Mesenchymal stem cell (in vitro differentiated cells and primary cell): ENCODE data around the gene GAPT. TPM values are rescaled to one million over a fixed set of nuclear protein-coding genes. Genes with fewer than 3 reads are reported as not detected.
A peak's percentile ranks its signal among the peaks of the same experiment; 100 is the strongest.

ENCODE experiments used
- DNase-seq: peaks from one replicate; pipeline ENCODE4 v3.0.0-alpha.2; 2013
- H2AFZ ChIP-seq: one replicate; pipeline ENCODE4 v1.6.1; 2013; ENCODE audit warnings: low read depth, mild to moderate bottlenecking, control low read depth, inconsistent platforms, low read length, moderate library complexity
- H2AK5ac ChIP-seq: 2 replicates; pipeline ENCODE4 v1.6.1; 2013; ENCODE audit warnings: low read length, moderate library complexity, mild to moderate bottlenecking, inconsistent platforms; ENCODE audit not compliant: severe bottlenecking
- H2BK120ac ChIP-seq: one replicate; pipeline ENCODE4 v1.6.1; 2013; ENCODE audit warnings: low read depth, mild to moderate bottlenecking, inconsistent platforms, low read length, moderate library complexity
- H2BK12ac ChIP-seq, 2 experiments: one replicate each; pipeline ENCODE4 v1.6.1; 2013; ENCODE audit warnings: inconsistent platforms in 2 of 2, low read length in 2 of 2, mild to moderate bottlenecking in 2 of 2, moderate library complexity in 2 of 2, control low read depth in 1 of 2
- H2BK15ac ChIP-seq: one replicate; pipeline ENCODE4 v1.6.1; 2013; ENCODE audit warnings: mild to moderate bottlenecking, low read depth, inconsistent platforms; ENCODE audit not compliant: poor library complexity, severe bottlenecking
- H2BK5ac ChIP-seq: 2 replicates; pipeline ENCODE4 v1.6.1; 2013; ENCODE audit warnings: low read depth, mild to moderate bottlenecking, low read length, control low read depth, inconsistent platforms; ENCODE audit not compliant: poor library complexity, severe bottlenecking
- H3K14ac ChIP-seq, 2 experiments: one replicate each; pipeline ENCODE4 v1.6.1; 2013; ENCODE audit warnings: inconsistent platforms in 2 of 2, low read length in 2 of 2, control low read depth in 1 of 2, mild to moderate bottlenecking in 1 of 2, moderate library complexity in 1 of 2
- H3K18ac ChIP-seq, 2 experiments: one replicate each; pipeline ENCODE4 v1.6.1; 2013; ENCODE audit warnings: inconsistent platforms in 2 of 2, low read length in 2 of 2, control low read depth in 1 of 2, low read depth in 1 of 2, mild to moderate bottlenecking in 1 of 2
- H3K23ac ChIP-seq, 2 experiments: one replicate each; pipeline ENCODE4 v1.6.1; 2013; ENCODE audit warnings: inconsistent platforms in 2 of 2, low read length in 2 of 2, mild to moderate bottlenecking in 2 of 2, moderate library complexity in 2 of 2, control low read depth in 1 of 2
- H3K27ac ChIP-seq: 2 replicates; pipeline ENCODE4 v1.5.1; 2013; ENCODE audit warnings: mild to moderate bottlenecking, moderate library complexity, low read length, control low read depth, inconsistent platforms; ENCODE audit not compliant: poor library complexity, severe bottlenecking
- H3K27me3 ChIP-seq, 2 experiments: 2 replicates each; pipeline versions ENCODE4 v1.6.1 to v1.7.0; 2013; ENCODE audit warnings: low read length in 2 of 2, mild to moderate bottlenecking in 2 of 2, moderate library complexity in 2 of 2, control low read depth in 1 of 2, inconsistent platforms in 1 of 2; ENCODE audit not compliant: control insufficient read depth in 1 of 2, insufficient read depth in 1 of 2
- H3K36me3 ChIP-seq, 2 experiments: 2 replicates each; pipeline versions ENCODE4 v1.6.1 to v1.7.0; 2013; ENCODE audit warnings: low read length in 2 of 2, control low read depth in 1 of 2, inconsistent platforms in 1 of 2, low read depth in 1 of 2, mild to moderate bottlenecking in 1 of 2; ENCODE audit not compliant: insufficient read depth in 2 of 2, control insufficient read depth in 1 of 2
- H3K4ac ChIP-seq, 2 experiments: one replicate each; pipeline ENCODE4 v1.6.1; 2013; ENCODE audit warnings: inconsistent platforms in 2 of 2, low read length in 2 of 2, mild to moderate bottlenecking in 2 of 2, moderate library complexity in 2 of 2, control low read depth in 1 of 2, low read depth in 1 of 2
- H3K4me1 ChIP-seq: 2 replicates; pipeline ENCODE4 v1.6.1; 2013; ENCODE audit warnings: low read depth, low read length, control low read depth; ENCODE audit not compliant: control insufficient read depth, insufficient read depth
- H3K4me2 ChIP-seq: 2 replicates; pipeline ENCODE4 v1.6.1; 2013; ENCODE audit warnings: low read length, mild to moderate bottlenecking, inconsistent platforms; ENCODE audit not compliant: poor library complexity, severe bottlenecking
- H3K4me3 ChIP-seq, 2 experiments: 2 replicates each; pipeline versions ENCODE4 v1.5.1 to v1.7.0; 2013; ENCODE audit warnings: low read length in 2 of 2, mild to moderate bottlenecking in 2 of 2, control low read depth in 1 of 2, low read depth in 1 of 2; ENCODE audit not compliant: insufficient read depth in 1 of 2
- H3K79me1 ChIP-seq: replicated peaks from 2 replicates; pipeline ENCODE4 v1.6.1; 2013; ENCODE audit warnings: mild to moderate bottlenecking, control low read depth, low read length, inconsistent platforms; ENCODE audit not compliant: poor library complexity, severe bottlenecking
- H3K9ac ChIP-seq: 2 replicates; pipeline ENCODE4 v1.7.0; 2013; ENCODE audit warnings: mild to moderate bottlenecking, low read length, moderate library complexity
- H3K9me3 ChIP-seq: 2 replicates; pipeline ENCODE4 v1.7.0; 2013; ENCODE audit warnings: mild to moderate bottlenecking, low read length; ENCODE audit not compliant: control insufficient read depth
- H4K8ac ChIP-seq: one replicate; pipeline ENCODE4 v1.6.1; 2013; ENCODE audit warnings: inconsistent platforms, mild to moderate bottlenecking, low read length, moderate library complexity
- H4K91ac ChIP-seq: one replicate; pipeline ENCODE4 v1.6.1; 2013; ENCODE audit warnings: mild to moderate bottlenecking, low read length, inconsistent platforms
- WGBS: methylation state at CpG from one replicate; pipeline ENCODE4 v1.1.7; 2013; ENCODE audit warnings: mixed read lengths; 5-methylcytosine and 5-hydroxymethylcytosine counted together
- polyA plus RNA-seq, 2 experiments: library from polyadenylated mRNA; stranded (reverse); fragments of 200-250 nt; gene quantifications; one replicate each; pipeline ENCODE4 v1.2.3, GENCODE V29; 2013

GAPT gene
- not detected for polyA plus RNA-seq (2013, experiment 1 of 2)
- polyA plus RNA-seq (2013, experiment 2 of 2): not detected

DNA sequence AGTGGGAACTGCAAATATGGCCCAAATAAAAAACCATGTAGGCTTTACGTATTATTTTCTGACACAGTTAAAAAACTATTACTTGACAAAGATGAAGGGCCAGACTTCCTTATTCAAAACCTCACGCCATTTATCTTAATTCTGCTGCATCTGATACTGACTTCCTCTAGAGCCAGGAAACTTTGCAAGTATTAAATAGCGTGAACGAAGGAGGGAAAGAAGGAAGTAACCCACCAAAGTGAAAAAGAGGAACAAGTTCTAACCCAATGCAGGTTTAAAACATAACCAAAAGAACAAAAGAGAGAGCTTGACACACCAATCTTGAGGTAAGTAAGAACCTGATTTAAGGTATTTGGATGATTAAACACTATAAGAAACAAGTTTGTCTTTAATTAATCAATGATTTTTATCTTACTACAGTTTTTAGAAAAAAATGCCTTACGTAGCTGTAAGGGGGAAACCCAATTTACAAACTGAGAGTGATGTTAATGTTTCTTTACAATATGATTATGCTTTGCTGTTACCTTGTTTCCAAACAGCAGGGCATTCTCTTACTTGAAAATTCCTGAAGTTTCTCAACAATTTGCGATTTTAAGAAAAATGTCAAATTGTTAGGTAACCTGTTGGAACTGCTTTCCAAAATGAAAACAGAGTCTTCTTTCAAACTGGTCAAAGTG, at the start of gene GAPT:
Gene GAPT (plus strand): TSS at position 220 of the 677 bp plus-strand sequence. CDS start 3,102 bp downstream, outside the sequence.
- 92% methylated on average over 5 of the region's 6 CpGs for WGBS
- no peak within 1 kb of the TSS for H3K9ac ChIP-seq
- no peak within 1 kb of the TSS for H3K18ac ChIP-seq
- H3K9me3 ChIP-seq: no peaks in the 10 kb centered on the region
- H2BK12ac ChIP-seq: no peak within 1 kb of the TSS
- H3K27me3 ChIP-seq: peaks cover 7 to 15% of the 10 kb centered on the region in 2 experiments
- no peak within 1 kb of the TSS for H4K8ac ChIP-seq
- H2BK15ac ChIP-seq: no peak within 1 kb of the TSS
- H3K4me3 ChIP-seq: no peak within 1 kb of the TSS
- H3K79me1 ChIP-seq: no peaks in the 10 kb centered on the region
- no peak within 1 kb of the TSS for H2AK5ac ChIP-seq
- no peak within 1 kb of the TSS for H2BK120ac ChIP-seq
- H3K4ac ChIP-seq: no peak within 1 kb of the TSS
- no peak within 1 kb of the TSS for H3K27ac ChIP-seq
- no peak within 1 kb of the TSS for H2BK5ac ChIP-seq
- no peaks in the 10 kb centered on the region for H3K36me3 ChIP-seq
- H4K91ac ChIP-seq: no peak within 1 kb of the TSS
- no peak within 1 kb of the TSS for H3K23ac ChIP-seq
- no peak within 1 kb of the TSS for H2AFZ ChIP-seq
- no peak for DNase-seq
- no peak within 1 kb of the TSS for H3K14ac ChIP-seq
- no peak within 1 kb of the TSS for H3K4me2 ChIP-seq
- no peaks in the 10 kb centered on the region for H3K4me1 ChIP-seq

DNA sequence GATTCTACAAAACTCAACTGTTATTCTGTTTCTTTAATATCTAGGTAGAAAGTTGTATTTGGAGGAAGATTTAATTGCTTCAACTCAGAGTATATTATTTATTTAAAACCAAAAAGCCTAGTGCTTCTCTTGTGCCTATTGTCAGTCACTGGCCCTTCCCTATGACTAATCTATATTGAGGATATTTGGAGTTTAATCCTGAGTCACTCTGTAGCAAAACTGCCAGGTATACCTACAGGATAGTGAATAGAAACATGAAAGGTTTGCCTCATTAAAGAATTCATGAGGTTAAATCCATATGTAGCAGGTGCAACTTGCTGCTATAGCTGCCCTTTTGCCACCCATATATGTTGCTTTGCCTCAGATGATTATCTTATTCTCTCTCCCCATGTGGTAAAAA, 46.4 kb upstream of the GAPT start:
- no peak overlapping the region for H3K9ac ChIP-seq
- H4K91ac ChIP-seq: no peak overlapping the region
- H3K18ac ChIP-seq: no peak overlapping the region
- H3K14ac ChIP-seq: no peak overlapping the region
- no peaks in the 10 kb centered on the region for H3K27me3 ChIP-seq
- no peak overlapping the region for H3K27ac ChIP-seq
- no peaks in the 10 kb centered on the region for H3K79me1 ChIP-seq
- peaks cover 2% of the 10 kb centered on the region for H3K4me1 ChIP-seq
- H4K8ac ChIP-seq: no peak overlapping the region
- no peak overlapping the region for H2BK12ac ChIP-seq
- H2BK120ac ChIP-seq: no peak overlapping the region
- H2AK5ac ChIP-seq: no peak overlapping the region
- H3K23ac ChIP-seq: no peak overlapping the region
- no peak overlapping the region for H3K4me3 ChIP-seq
- H3K36me3 ChIP-seq: peaks cover 0 to 9% of the 10 kb centered on the region in 2 experiments
- no peak overlapping the region for H2BK5ac ChIP-seq
- H2AFZ ChIP-seq: no peak overlapping the region
- no peak overlapping the region for H3K4ac ChIP-seq
- no peak overlapping the region for H3K4me2 ChIP-seq
- no peak overlapping the region for H2BK15ac ChIP-seq
- DNase-seq: no peak
- no peaks in the 10 kb centered on the region for H3K9me3 ChIP-seq

GRCh38 chr5:58446024-58446423, 45.2 kb upstream of the GAPT start:
- no peak overlapping the region for H3K18ac ChIP-seq
- peaks cover 2% of the 10 kb centered on the region for H3K4me1 ChIP-seq
- H2AK5ac ChIP-seq: no peak overlapping the region
- H4K91ac ChIP-seq: no peak overlapping the region
- no peak overlapping the region for H2BK12ac ChIP-seq
- H3K4me3 ChIP-seq: no peak overlapping the region
- no peak overlapping the region for H3K14ac ChIP-seq
- H3K9me3 ChIP-seq: no peaks in the 10 kb centered on the region
- H4K8ac ChIP-seq: no peak overlapping the region
- no peaks in the 10 kb centered on the region for H3K27me3 ChIP-seq
- no peak overlapping the region for H3K4me2 ChIP-seq
- H3K79me1 ChIP-seq: no peaks in the 10 kb centered on the region
- H2BK5ac ChIP-seq: no peak overlapping the region
- H2BK15ac ChIP-seq: no peak overlapping the region
- H3K36me3 ChIP-seq: peaks cover 0 to 9% of the 10 kb centered on the region in 2 experiments
- no peak overlapping the region for H2AFZ ChIP-seq
- DNase-seq: no peak
- no peak overlapping the region for H3K23ac ChIP-seq
- H3K27ac ChIP-seq: no peak overlapping the region
- no peak overlapping the region for H3K4ac ChIP-seq
- H3K9ac ChIP-seq: no peak overlapping the region
- 98% methylated on average over 10 of the region's 10 CpGs for WGBS
- no peak overlapping the region for H2BK120ac ChIP-seq

DNA sequence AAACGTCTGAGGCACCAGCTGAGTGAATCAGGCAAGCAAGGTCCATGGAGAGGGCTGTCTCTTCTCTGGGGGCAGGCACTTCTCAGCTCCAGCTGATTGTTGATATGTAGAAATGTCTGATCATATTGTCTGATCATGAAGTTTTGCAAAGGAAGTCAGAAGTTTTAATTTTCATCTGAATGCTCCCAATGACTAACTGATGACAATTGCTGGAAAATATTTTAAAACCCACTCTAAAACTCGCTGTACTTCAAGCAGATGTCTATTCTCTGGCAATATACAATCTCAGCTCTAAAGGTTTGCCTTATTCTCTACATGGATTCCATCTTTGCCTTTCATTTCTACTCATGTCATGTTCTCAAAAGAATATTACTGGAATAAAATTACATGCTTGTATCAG, 44.0 kb upstream of the GAPT start:
- Histone ChIP-seq H4K8ac (no peak overlapping the region), H3K36me3 (peaks cover 0 to 9% of the 10 kb centered on the region in 2 experiments), H2BK12ac (no peak overlapping the region), H2AFZ (no peak overlapping the region), H2BK120ac (no peak overlapping the region), H3K14ac (no peak overlapping the region), H3K27ac (peak overlapping the region; percentile 59), H3K27me3 (no peaks in the 10 kb centered on the region), H3K79me1 (no peaks in the 10 kb centered on the region), H3K4me2 (no peak overlapping the region), H2AK5ac (no peak overlapping the region), H3K9ac (peak overlapping the region; percentile 44), H3K4ac (no peak overlapping the region), H3K23ac (no peak overlapping the region), H3K9me3 (no peaks in the 10 kb centered on the region), H3K18ac (no peak overlapping the region), H3K4me1 (peaks cover 3% of the 10 kb centered on the region), H3K4me3 (no peak overlapping the region), H2BK5ac (no peak overlapping the region), H2BK15ac (no peak overlapping the region), H4K91ac (no peak overlapping the region)
- WGBS: 57% methylated on average over 2 of the region's 2 CpGs
- DNase-seq: peak; percentile 25
